Skeletal muscle satellite cell (primary cell): ENCODE measurements around the gene CPA1. TPM values are rescaled to one million over a fixed set of nuclear protein-coding genes. Genes with fewer than 3 reads are reported as not detected.

Experiments
- H3K27me3 ChIP-seq: 2 replicates; pipeline ENCODE4 v1.7.0; 2013; ENCODE audit warnings: low read length; ENCODE audit not compliant: control insufficient read depth, insufficient read depth
- H3K36me3 ChIP-seq: 2 replicates; pipeline ENCODE4 v1.7.0; 2013; ENCODE audit warnings: mild to moderate bottlenecking, control low read depth, low read length; ENCODE audit not compliant: insufficient read depth
- H3K4me1 ChIP-seq: 2 replicates; pipeline ENCODE4 v1.7.0; 2013; ENCODE audit warnings: low read length; ENCODE audit not compliant: control insufficient read depth, insufficient read depth
- H3K4me2 ChIP-seq: 2 replicates; pipeline ENCODE4 v1.7.0; 2013; ENCODE audit warnings: mild to moderate bottlenecking, low read length
- H3K4me3 ChIP-seq: 2 replicates; pipeline ENCODE4 v1.7.0; 2013; ENCODE audit warnings: low read length
- H3K9ac ChIP-seq: 2 replicates; pipeline ENCODE4 v1.7.0; 2013; ENCODE audit warnings: mild to moderate bottlenecking, low read depth, low read length, moderate library complexity
- H3K9me3 ChIP-seq: replicated peaks from 2 replicates; pipeline ENCODE4 v1.7.0; 2013; ENCODE audit warnings: mild to moderate bottlenecking, control low read depth, low read length
- total RNA-seq: library from RNA; depleted of rRNA; stranded (reverse); fragments of >200 nt; gene quantifications from 2 replicates; pipeline ENCODE4 v1.2.3, GENCODE V29; 2012; rRNA removed

Gene CPA1
- not detected in 2 replicates for total RNA-seq

- Histone ChIP-seq H3K4me3 (no peak within 1 kb of the TSS), H3K4me1 (peaks cover 11% of the 10 kb centered on the region), H3K9me3 (peaks cover 4% of the 10 kb centered on the region), H3K36me3 (no peaks in the 10 kb centered on the region), H3K4me2 (no peak within 1 kb of the TSS), H3K27me3 (peaks cover 11% of the 10 kb centered on the region), H3K9ac (no peak within 1 kb of the TSS)
These were observed at the start of gene CPA1 for GRCh38 chr7:130379921-130380860. Gene CPA1 (plus strand): TSS chr7:130380494. CDS start chr7:130380521, 27 bp downstream.

GRCh38 chr7:130332259-130333053 is 47.8 kb upstream of the CPA1 start:
- Histone ChIP-seq H3K36me3 (no peaks in the 10 kb centered on the region), H3K4me2 (no peak overlapping the region), H3K27me3 (peaks cover 9% of the 10 kb centered on the region), H3K9me3 (no peaks in the 10 kb centered on the region), H3K4me1 (no peaks in the 10 kb centered on the region), H3K9ac (no peak overlapping the region), H3K4me3 (no peak overlapping the region)

- peaks cover 9% of the 10 kb centered on the region for H3K27me3 ChIP-seq
- H3K9ac ChIP-seq = no peak overlapping the region
- no peak overlapping the region for H3K4me3 ChIP-seq
- no peak overlapping the region for H3K4me2 ChIP-seq
- H3K36me3 ChIP-seq = no peaks in the 10 kb centered on the region
- no peaks in the 10 kb centered on the region for H3K4me1 ChIP-seq
- H3K9me3 ChIP-seq = no peaks in the 10 kb centered on the region
These were observed 46.5 kb upstream of the CPA1 start for GRCh38 chr7:130333832-130334231.

- no peak overlapping the region for H3K4me3 ChIP-seq
- H3K36me3 ChIP-seq = no peaks in the 10 kb centered on the region
- no peak overlapping the region for H3K9ac ChIP-seq
These were observed 46.0 kb upstream of the CPA1 start for GRCh38 chr7:130334274-130334673.

GRCh38 chr7:130337410-130337971 is 42.8 kb upstream of the CPA1 start:
- peaks cover 4% of the 10 kb centered on the region for H3K27me3 ChIP-seq
- H3K4me2 ChIP-seq = no peak overlapping the region
- no peaks in the 10 kb centered on the region for H3K9me3 ChIP-seq
- H3K36me3 ChIP-seq = no peaks in the 10 kb centered on the region
- no peak overlapping the region for H3K9ac ChIP-seq
- H3K4me3 ChIP-seq = no peak overlapping the region
- H3K4me1 ChIP-seq = no peaks in the 10 kb centered on the region

More at GRCh38 chr7:130334274-130334673, 46.0 kb upstream of the CPA1 start:
- no peaks in the 10 kb centered on the region for H3K4me1 ChIP-seq
- H3K27me3 ChIP-seq = peaks cover 9% of the 10 kb centered on the region
- H3K4me2 ChIP-seq = no peak overlapping the region
- no peaks in the 10 kb centered on the region for H3K9me3 ChIP-seq

GRCh38 chr7:130338233-130338632 is 42.1 kb upstream of the CPA1 start:
- no peak overlapping the region for H3K4me2 ChIP-seq
- no peak overlapping the region for H3K4me3 ChIP-seq
- no peaks in the 10 kb centered on the region for H3K4me1 ChIP-seq
- H3K9ac ChIP-seq = no peak overlapping the region
- H3K9me3 ChIP-seq = no peaks in the 10 kb centered on the region
- no peaks in the 10 kb centered on the region for H3K36me3 ChIP-seq
- peaks cover 4% of the 10 kb centered on the region for H3K27me3 ChIP-seq

GRCh38 chr7:130341882-130342281 is 38.4 kb upstream of the CPA1 start:
- H3K4me1 ChIP-seq = peaks cover 2% of the 10 kb centered on the region

GRCh38 chr7:130342701-130343380 is 37.5 kb upstream of the CPA1 start:
- H3K36me3 ChIP-seq = no peaks in the 10 kb centered on the region
- no peak overlapping the region for H3K9ac ChIP-seq
- no peaks in the 10 kb centered on the region for H3K9me3 ChIP-seq
- H3K27me3 ChIP-seq = peaks cover 15% of the 10 kb centered on the region
- no peak overlapping the region for H3K4me2 ChIP-seq
- no peak overlapping the region for H3K4me3 ChIP-seq
- H3K4me1 ChIP-seq = peaks cover 2% of the 10 kb centered on the region

More at GRCh38 chr7:130341882-130342281, 38.4 kb upstream of the CPA1 start:
- no peaks in the 10 kb centered on the region for H3K36me3 ChIP-seq
- no peak overlapping the region for H3K4me2 ChIP-seq
- H3K9me3 ChIP-seq = no peaks in the 10 kb centered on the region
- no peak overlapping the region for H3K9ac ChIP-seq
- peaks cover 13% of the 10 kb centered on the region for H3K27me3 ChIP-seq
- no peak overlapping the region for H3K4me3 ChIP-seq

GRCh38 chr7:130344271-130344866 is 35.9 kb upstream of the CPA1 start, which contains the start of gene CPA5:
Gene CPA5 (plus strand): TSS chr7:130344816. CDS start chr7:130346486, 1,670 bp downstream.
- Histone ChIP-seq H3K4me2 (peak within 1 kb of the TSS; percentile 46), H3K9me3 (no peaks in the 10 kb centered on the region), H3K36me3 (no peaks in the 10 kb centered on the region), H3K9ac (no peak within 1 kb of the TSS), H3K4me1 (peaks cover 2% of the 10 kb centered on the region), H3K4me3 (peak within 1 kb of the TSS; percentile 15), H3K27me3 (peaks cover 21% of the 10 kb centered on the region)

- Histone ChIP-seq H3K9ac (no peak overlapping the region), H3K4me2 (peak overlapping the region; percentile 46), H3K27me3 (peaks cover 24% of the 10 kb centered on the region), H3K36me3 (no peaks in the 10 kb centered on the region), H3K4me3 (peak overlapping the region; percentile 15), H3K9me3 (no peaks in the 10 kb centered on the region), H3K4me1 (peaks cover 2% of the 10 kb centered on the region)
These were observed 35.2 kb upstream of the CPA1 start for GRCh38 chr7:130345136-130345535.
